Measurements from ENCODE around the gene OPN4.

DNA sequence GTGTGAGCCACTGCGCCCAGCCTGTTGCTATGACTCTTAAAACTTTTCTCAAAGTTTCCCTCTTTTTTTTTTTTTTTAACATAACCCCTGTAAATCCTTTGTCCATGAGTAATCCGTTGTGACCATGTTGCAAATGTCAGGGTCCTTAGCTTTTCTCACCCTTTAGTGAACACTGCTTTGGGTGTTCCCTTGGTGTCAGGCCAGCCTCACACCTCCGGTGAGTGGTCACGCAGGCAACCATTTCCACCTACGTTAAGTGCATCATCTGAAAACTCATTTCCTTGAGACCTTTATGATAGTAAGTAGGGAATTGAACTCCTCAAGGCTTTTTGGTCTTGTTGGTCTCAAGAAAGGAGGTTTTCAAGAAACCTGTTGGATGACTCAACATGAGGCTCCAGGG lies 41.3 kb upstream of the OPN4 start:
- TF ChIP-seq, protein P1, sequence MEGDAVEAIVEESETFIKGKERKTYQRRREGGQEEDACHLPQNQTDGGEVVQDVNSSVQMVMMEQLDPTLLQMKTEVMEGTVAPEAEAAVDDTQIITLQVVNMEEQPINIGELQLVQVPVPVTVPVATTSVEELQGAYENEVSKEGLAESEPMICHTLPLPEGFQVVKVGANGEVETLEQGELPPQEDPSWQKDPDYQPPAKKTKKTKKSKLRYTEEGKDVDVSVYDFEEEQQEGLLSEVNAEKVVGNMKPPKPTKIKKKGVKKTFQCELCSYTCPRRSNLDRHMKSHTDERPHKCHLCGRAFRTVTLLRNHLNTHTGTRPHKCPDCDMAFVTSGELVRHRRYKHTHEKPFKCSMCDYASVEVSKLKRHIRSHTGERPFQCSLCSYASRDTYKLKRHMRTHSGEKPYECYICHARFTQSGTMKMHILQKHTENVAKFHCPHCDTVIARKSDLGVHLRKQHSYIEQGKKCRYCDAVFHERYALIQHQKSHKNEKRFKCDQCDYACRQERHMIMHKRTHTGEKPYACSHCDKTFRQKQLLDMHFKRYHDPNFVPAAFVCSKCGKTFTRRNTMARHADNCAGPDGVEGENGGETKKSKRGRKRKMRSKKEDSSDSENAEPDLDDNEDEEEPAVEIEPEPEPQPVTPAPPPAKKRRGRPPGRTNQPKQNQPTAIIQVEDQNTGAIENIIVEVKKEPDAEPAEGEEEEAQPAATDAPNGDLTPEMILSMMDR (IDR thresholded peaks at IDR 0.05): no peak
- TF ChIP-seq POLR2A (IDR thresholded peaks at IDR 0.05): no peak

Measured in lower leg skin (tissue), 3 donors.